Measurements from ENCODE around the gene GBGT1. TPM values are rescaled to one million over a fixed set of nuclear protein-coding genes. Genes with fewer than 3 reads are reported as not detected.
A peak's percentile ranks its signal among the peaks of the same experiment; 100 is the strongest.

GBGT1 gene
- total and polyA plus RNA-seq, 9 of the 15 experiments (the other 6 are each of a cell fraction or from before 2014, with no cell fraction given), result 0.55 to 25.8 (median 13.7) TPM

GRCh38 chr9:133149130-133150015, 14.3 kb downstream of the GBGT1 start (continued):
- peak; percentile 94 for TF ChIP-seq ZNF584 (CRISPR knock-in tag; IDR thresholded peaks at IDR 0.05; ENCODE audit: low read depth)
- TF ChIP-seq KLF6 (CRISPR knock-in tag; IDR thresholded peaks at IDR 0.05; ENCODE audit: borderline replicate concordance), result no peak
- TF ChIP-seq FOXJ3 (CRISPR knock-in tag; IDR thresholded peaks at IDR 0.05), result no peak
- no peak for TF ChIP-seq TAF7 (tag; IDR thresholded peaks at IDR 0.05)
- TF ChIP-seq ZNF174 (CRISPR knock-in tag; IDR thresholded peaks at IDR 0.05), result no peak
- TF ChIP-seq ILK (tag; IDR thresholded peaks at IDR 0.05; ENCODE audit: borderline replicate concordance, low read depth), result no peak
- TF ChIP-seq FOXA1 (IDR thresholded peaks at IDR 0.05; ENCODE audit: borderline replicate concordance), result no peak
- TF ChIP-seq ZNF134 (CRISPR knock-in tag; conservative IDR thresholded peaks at IDR 0.05), result peak; percentile 64
- TF ChIP-seq ZBTB8A (IDR thresholded peaks at IDR 0.05; ENCODE audit: partially characterized antibody), result no peak
- TF ChIP-seq CBFA2T3 (IDR thresholded peaks at IDR 0.05), result peak; percentile 27
- TF ChIP-seq, protein P1, sequence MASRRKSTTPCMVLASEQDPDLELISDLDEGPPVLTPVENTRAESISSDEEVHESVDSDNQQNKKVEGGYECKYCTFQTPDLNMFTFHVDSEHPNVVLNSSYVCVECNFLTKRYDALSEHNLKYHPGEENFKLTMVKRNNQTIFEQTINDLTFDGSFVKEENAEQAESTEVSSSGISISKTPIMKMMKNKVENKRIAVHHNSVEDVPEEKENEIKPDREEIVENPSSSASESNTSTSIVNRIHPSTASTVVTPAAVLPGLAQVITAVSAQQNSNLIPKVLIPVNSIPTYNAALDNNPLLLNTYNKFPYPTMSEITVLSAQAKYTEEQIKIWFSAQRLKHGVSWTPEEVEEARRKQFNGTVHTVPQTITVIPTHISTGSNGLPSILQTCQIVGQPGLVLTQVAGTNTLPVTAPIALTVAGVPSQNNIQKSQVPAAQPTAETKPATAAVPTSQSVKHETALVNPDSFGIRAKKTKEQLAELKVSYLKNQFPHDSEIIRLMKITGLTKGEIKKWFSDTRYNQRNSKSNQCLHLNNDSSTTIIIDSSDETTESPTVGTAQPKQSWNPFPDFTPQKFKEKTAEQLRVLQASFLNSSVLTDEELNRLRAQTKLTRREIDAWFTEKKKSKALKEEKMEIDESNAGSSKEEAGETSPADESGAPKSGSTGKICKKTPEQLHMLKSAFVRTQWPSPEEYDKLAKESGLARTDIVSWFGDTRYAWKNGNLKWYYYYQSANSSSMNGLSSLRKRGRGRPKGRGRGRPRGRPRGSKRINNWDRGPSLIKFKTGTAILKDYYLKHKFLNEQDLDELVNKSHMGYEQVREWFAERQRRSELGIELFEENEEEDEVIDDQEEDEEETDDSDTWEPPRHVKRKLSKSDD (conservative IDR thresholded peaks at IDR 0.05; ENCODE audit: low read length), result no peak
- no peak for TF ChIP-seq SRSF3 (IDR thresholded peaks at IDR 0.05; ENCODE audit: insufficient read depth, low read length)
- peak; percentile 83 for TF ChIP-seq MTA1 (IDR thresholded peaks at IDR 0.05; ENCODE audit: borderline replicate concordance)
- 0 out of 2 replicates have a peak, but pooled peaks have one; percentile 34 for TF ChIP-seq ZBTB7A (IDR thresholded peaks at IDR 0.05; ENCODE audit: borderline replicate concordance, control insufficient read depth, low read depth, low read length)

All from K562 (cell line).